ENCODE measurements around the gene C18orf63. TPM values are rescaled to one million over a fixed set of nuclear protein-coding genes. Genes with fewer than 3 reads are reported as not detected.

C18orf63 gene
- total RNA-seq (2012; rRNA removed) (not detected in 2 replicates), polyA plus RNA-seq (2012; rRNA removed) (not detected in 2 replicates), Bru-seq, nascent RNA (percentile 2 among the genes with signal in this experiment), BruChase-seq, experiment 1, labeled RNA remaining after a 6-hour chase (not detected), BruChase-seq, experiment 2, labeled RNA remaining after a 2-hour chase (percentile 2 among the genes with signal in this experiment)
- polyA plus RNA-seq (2012; cell fraction: cytosol; rRNA removed), result not detected in 2 replicates
- polyA plus RNA-seq (2012; cell fraction: nucleus; rRNA removed; ENCODE audit: low replicate concordance), result not detected in 2 replicates
- long read RNA-seq, result 0 reads

- Histone ChIP-seq H3K23ac (ENCODE audit: low read depth, low read length) (no peak within 1 kb of the TSS), H2BK120ac (ENCODE audit: low read depth, low read length) (peak within 1 kb of the TSS; percentile 67), H3K18ac (ENCODE audit: low read depth, low read length) (peak within 1 kb of the TSS; percentile 53), H3K4me2 (ENCODE audit: low read depth, low read length) (peak within 1 kb of the TSS; percentile 23), H2AFZ (replicated peaks; ENCODE audit: low read length, poor library complexity) (peak within 1 kb of the TSS; percentile 5), H2AK9ac (replicated peaks; ENCODE audit: low read depth, low read length, poor library complexity) (no peak within 1 kb of the TSS), H3K9me3 (ENCODE audit: control insufficient read depth, insufficient read depth, low read length) (no peaks in the 10 kb centered on the region; the same call in 1 of the 2 replicates), H3K56ac (ENCODE audit: extremely low read depth, insufficient read depth, low read length) (peak within 1 kb of the TSS; percentile 2; the same call in 1 of the 2 replicates), H3K4me3 (ENCODE audit: insufficient read depth, low read depth, low read length) (no peak within 1 kb of the TSS), H3K14ac (replicated peaks; ENCODE audit: low read depth, low read length) (no peak within 1 kb of the TSS), H3K9me1 (ENCODE audit: insufficient read depth, low read length) (no peaks in the 10 kb centered on the region; the same call in 1 of the 2 replicates), H3K4me1 (ENCODE audit: control insufficient read depth, insufficient read depth, low read length) (peaks cover 5% of the 10 kb centered on the region), H2AK5ac (ENCODE audit: low read depth, low read length) (peak within 1 kb of the TSS; percentile 83; the same call in 1 of the 2 replicates), H3K36me3 (ENCODE audit: control insufficient read depth, insufficient read depth, low read length) (no peaks in the 10 kb centered on the region), H3K9ac (ENCODE audit: low read depth, low read length) (no peak within 1 kb of the TSS), H4K20me1 (ENCODE audit: insufficient read depth, low read length) (no peaks in the 10 kb centered on the region), H4K5ac (ENCODE audit: low read depth, low read length) (peak within 1 kb of the TSS; percentile 44), H4K8ac (ENCODE audit: low read depth in 2 of 2, low read length in 2 of 2) (peak within 1 kb of the TSS in 1 of 2 experiments; percentile 49; a peak in 2 of 4 replicates), H3K27me3 (ENCODE audit: control insufficient read depth, insufficient read depth, low read length) (no peaks in the 10 kb centered on the region; the same call in 1 of the 2 replicates), H2BK5ac (ENCODE audit: low read depth, low read length, poor library complexity, severe bottlenecking) (peak within 1 kb of the TSS; percentile 75), H4K91ac (ENCODE audit: insufficient read depth, low read depth, low read length) (peak within 1 kb of the TSS; percentile 37), H2BK20ac (ENCODE audit: low read depth, low read length) (peak within 1 kb of the TSS; percentile 54), H2BK15ac (ENCODE audit: low read depth, low read length) (no peak within 1 kb of the TSS; the same call in 1 of the 3 replicates), H3K27ac (ENCODE audit: insufficient read depth, low read length) (peak within 1 kb of the TSS; percentile 78), H3K79me1 (ENCODE audit: low read depth in 1 of 2, low read length in 2 of 2) (no peaks in the 10 kb centered on the region), H3K4ac (ENCODE audit: low read depth, low read length) (peak within 1 kb of the TSS; percentile 59; the same call in 1 of the 2 replicates)
- in situ Hi-C loops (cut with MboI; ENCODE audit: low sequenced_read_pairs), result no loop called here
- ChIA-PET POLR2A (ENCODE audit: unreplicated experiment) (no interaction called here), CTCF (no interaction called here)
- no TSS peak for BruUV-seq (replicated peaks)
- no peak for DNase-seq
- dilution Hi-C loops (cut with HindIII; ENCODE audit: low sequenced_read_pairs, unreplicated experiment), result no loop called here
- ATAC-seq (ENCODE audit: low read depth), result no peak
- intact Hi-C loops (cut with micrococcal nuclease), result loop anchor here (5.0 kb wide), 1 partner anchor 63 kb away; no protein-coding TSS in a partner anchor
- 96% methylated on average over 25 of the region's 51 CpGs; no CpG with 5 or more reads in 1 of the 2 experiments for WGBS, 2 experiments (ENCODE audit: extremely low coverage in 2 of 2, insufficient read length in 1 of 2)
- TF ChIP-seq POLR2A (IDR thresholded peaks at IDR 0.05; ENCODE audit: low read depth, low read length), result no peak
- TF ChIP-seq FOS (IDR thresholded peaks at IDR 0.05; ENCODE audit: low read depth, low read length), result no peak
- no peak for TF ChIP-seq MXI1 (IDR thresholded peaks at IDR 0.05; ENCODE audit: borderline replicate concordance, low read depth, low read length)
- no peak for TF ChIP-seq BHLHE40 (IDR thresholded peaks at IDR 0.05; ENCODE audit: low read depth, low read length)
- no peak for TF ChIP-seq CEBPB (IDR thresholded peaks at IDR 0.05; ENCODE audit: low read depth, low read length)
- TF ChIP-seq MAZ (IDR thresholded peaks at IDR 0.05; ENCODE audit: borderline replicate concordance, low read depth, low read length), result no peak
- TF ChIP-seq RFX5 (IDR thresholded peaks at IDR 0.05; ENCODE audit: low read depth, low read length), result no peak
- no peak for TF ChIP-seq CTCF (conservative IDR thresholded peaks at IDR 0.05; ENCODE audit: low read depth, low read length)
- TF ChIP-seq MAFK (IDR thresholded peaks at IDR 0.05; ENCODE audit: low read depth, low read length), result no peak
- no peak for TF ChIP-seq RCOR1 (IDR thresholded peaks at IDR 0.05; ENCODE audit: insufficient replicate concordance, low read length)
- TF ChIP-seq ELK1 (IDR thresholded peaks at IDR 0.05; ENCODE audit: borderline replicate concordance, low read depth, low read length), result no peak
- TF ChIP-seq NFE2L2 (IDR thresholded peaks at IDR 0.05; ENCODE audit: low read depth, low read length), result no peak
- no peak for TF ChIP-seq RAD21 (IDR thresholded peaks at IDR 0.05; ENCODE audit: low read length)
These were observed at the start of gene C18orf63 for GRCh38 chr18:74315464-74316256. TSS of gene C18orf63 (plus strand) at chr18:74315839. CDS start at chr18:74317866, 2,027 bp downstream.

All from IMR-90 (cell line).